Uterus (tissue), 2 donors: Measurements from ENCODE around the gene TIPARP.
"Not testable (repeated sequence)": the region's sequence is repeated elsewhere in the genome, so short reads cannot be mapped to it uniquely, and the experiment has no call there.

Experiments
- POLR2A ChIP-seq, 2 donors: fragments of 450-650 bp; IDR thresholded peaks; one replicate each; pipeline ENCODE4 v1.6.1; 2016; ENCODE audit warnings: antibody characterized with exemption in 2 of 2, mild to moderate bottlenecking in 1 of 2, moderate library complexity in 1 of 2
- TF ChIP-seq, protein P1 (sequence below), 4 experiments: fragments of 200-600 bp in 2 of 4; fragments of 450-650 bp in 2 of 4; sonication (generic) in 2 of 4; IDR thresholded peaks; one replicate each; pipeline ENCODE4 v1.5.1; 2016 to 2019; ENCODE audit warnings: antibody characterized with exemption in 4 of 4, mild to moderate bottlenecking in 2 of 4, moderate library complexity in 1 of 4

DNA sequence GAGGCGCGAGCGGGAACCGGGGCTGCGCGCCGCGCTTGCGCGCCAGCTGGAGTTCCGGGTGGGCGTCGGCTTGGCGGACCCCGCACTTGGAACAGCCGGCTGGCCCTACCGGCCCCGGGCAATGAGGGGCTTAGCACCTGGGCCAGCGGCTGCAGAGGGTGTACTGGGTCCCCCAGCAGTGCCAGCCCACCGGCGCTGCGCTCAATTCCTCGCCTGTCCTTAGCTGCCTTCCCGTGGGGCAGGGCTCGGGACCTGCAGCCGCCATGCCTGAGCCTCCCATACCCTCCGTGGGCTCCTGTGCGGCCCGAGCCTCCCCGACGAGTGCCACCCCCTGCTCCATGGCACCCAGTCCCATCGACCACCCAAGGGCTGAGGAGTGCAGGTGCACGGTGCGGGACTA lies 66.2 kb downstream of the TIPARP start:
- TF ChIP-seq, protein P1, sequence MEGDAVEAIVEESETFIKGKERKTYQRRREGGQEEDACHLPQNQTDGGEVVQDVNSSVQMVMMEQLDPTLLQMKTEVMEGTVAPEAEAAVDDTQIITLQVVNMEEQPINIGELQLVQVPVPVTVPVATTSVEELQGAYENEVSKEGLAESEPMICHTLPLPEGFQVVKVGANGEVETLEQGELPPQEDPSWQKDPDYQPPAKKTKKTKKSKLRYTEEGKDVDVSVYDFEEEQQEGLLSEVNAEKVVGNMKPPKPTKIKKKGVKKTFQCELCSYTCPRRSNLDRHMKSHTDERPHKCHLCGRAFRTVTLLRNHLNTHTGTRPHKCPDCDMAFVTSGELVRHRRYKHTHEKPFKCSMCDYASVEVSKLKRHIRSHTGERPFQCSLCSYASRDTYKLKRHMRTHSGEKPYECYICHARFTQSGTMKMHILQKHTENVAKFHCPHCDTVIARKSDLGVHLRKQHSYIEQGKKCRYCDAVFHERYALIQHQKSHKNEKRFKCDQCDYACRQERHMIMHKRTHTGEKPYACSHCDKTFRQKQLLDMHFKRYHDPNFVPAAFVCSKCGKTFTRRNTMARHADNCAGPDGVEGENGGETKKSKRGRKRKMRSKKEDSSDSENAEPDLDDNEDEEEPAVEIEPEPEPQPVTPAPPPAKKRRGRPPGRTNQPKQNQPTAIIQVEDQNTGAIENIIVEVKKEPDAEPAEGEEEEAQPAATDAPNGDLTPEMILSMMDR (IDR thresholded peaks at IDR 0.05) = not testable (repeated sequence)
- not testable (repeated sequence) for TF ChIP-seq POLR2A (IDR thresholded peaks at IDR 0.05)
